HG03196 (cell line): Measurements from ENCODE around the gene CYP1B1.
"Not testable (repeated sequence)": the region's sequence is repeated elsewhere in the genome, so short reads cannot be mapped to it uniquely, and the experiment has no call there.

Source experiments
- ATAC-seq: cut with Tn5 transposase; IDR thresholded peaks from one replicate; pipeline ENCODE4 v1.9.1; 2021; ENCODE audit not compliant: unreplicated experiment

CYP1B1 gene

DNA sequence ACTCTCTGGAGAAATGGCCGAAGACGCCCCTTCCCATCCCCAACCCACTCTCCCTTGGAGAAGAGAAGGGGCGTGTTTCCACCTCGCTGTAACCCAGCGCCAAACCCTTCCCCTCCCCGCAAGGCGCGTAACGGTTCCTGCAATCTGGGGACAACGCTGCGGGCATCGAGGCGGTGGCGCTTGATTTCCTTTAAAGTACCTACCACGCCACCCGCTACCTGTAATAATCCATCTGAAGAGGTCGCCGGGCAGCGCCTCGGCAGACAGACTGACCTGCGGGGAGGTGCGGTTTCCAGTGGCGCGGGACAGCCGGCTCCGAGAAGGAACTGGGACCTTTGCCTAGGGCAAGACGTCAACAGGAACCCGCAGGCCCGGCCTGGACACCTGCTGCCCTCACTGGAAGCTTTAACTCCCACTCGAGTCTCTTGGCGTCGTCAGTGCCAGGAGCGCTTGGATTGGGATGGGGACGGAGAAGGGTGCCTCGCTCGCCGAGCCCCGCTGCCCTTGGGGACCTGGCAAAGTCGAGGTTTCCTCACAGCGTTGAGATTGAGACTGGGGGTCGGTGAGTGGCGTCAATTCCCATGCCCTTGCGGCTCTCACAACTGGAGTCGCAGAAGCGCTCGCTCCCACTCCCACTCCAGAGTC lies at the start of gene CYP1B1:
TSS of gene CYP1B1 (minus strand) at position 645 of the 645 bp plus-strand sequence. CDS start 763 bp downstream, outside the sequence.
- ATAC-seq: no peak

DNA sequence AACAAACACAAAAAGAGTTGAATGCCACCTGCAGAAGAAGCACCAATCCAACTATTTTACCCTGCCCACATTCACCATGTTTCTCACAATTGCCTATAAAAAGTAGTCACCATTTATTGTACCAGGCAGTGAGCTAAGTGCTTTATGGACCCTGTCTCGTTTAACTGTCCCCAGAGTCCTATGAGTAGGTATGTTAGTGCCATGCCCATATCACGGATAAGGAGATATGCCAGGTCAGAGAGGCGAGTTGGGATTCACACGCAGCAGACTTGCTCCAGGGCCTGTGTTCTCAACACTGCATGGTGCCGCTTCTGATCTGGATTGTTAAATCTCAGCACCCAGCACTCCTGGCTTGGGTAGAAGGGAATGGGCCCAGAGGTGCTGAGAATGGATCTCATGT lies 49.1 kb upstream of the CYP1B1 start:
- no peak for ATAC-seq

DNA sequence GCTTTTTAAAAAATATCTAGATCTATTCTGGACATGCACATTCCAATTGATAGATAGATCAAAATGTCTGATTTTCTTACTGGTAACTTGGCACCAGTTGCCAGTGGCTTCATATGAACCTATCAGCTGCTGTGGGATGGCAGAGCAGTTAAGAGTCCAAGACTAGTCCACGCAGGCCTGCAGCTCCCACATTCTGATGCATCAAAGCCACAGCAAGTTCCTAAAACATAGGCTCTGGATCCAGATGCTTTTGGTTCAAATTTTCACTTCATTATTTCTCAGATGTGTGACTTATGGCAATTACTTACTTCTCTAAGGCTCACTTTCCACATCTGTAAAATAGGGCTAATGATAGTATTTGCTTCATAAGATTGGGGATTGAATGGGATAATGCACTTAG lies 48.0 kb upstream of the CYP1B1 start:
- ATAC-seq: no peak

DNA sequence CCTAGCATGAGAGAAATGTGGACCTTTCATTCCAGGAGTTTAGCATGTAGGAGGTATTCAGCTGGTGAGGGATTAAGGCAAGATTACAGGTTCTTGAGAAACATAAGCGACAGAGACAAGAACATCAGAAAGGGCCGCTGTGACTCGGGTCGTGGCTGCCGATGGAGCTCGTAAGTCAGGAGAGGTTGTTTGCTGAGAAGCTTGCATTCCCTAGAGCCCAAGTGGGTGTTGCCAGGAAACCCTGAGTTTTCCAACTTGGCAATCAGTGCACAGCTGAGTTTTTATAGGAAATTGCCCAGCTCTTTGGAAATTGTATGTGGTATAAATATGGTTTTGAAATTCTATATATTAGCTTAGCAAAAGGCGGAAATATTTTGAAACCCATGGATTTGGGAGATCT lies 46.4 kb upstream of the CYP1B1 start:
- ATAC-seq: no peak

DNA sequence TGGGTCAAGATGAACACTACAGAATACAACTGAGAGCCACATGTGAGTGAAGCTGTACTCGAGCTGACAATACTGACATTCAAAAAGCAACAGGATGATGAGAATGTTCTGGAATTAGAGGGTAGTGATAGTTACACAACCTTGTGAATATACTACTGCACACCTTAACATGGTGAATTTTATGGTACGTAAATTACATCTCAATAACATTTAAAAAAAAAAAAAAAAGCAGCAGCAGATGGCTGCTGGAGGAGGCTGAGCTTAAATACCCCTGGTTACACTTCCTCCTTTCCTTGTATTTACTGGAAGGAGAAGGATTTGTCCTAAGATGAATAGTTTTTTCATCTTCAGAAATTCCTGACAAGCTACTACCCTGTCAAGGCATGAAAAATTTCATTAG lies 45.5 kb upstream of the CYP1B1 start:
- ATAC-seq: no peak

DNA sequence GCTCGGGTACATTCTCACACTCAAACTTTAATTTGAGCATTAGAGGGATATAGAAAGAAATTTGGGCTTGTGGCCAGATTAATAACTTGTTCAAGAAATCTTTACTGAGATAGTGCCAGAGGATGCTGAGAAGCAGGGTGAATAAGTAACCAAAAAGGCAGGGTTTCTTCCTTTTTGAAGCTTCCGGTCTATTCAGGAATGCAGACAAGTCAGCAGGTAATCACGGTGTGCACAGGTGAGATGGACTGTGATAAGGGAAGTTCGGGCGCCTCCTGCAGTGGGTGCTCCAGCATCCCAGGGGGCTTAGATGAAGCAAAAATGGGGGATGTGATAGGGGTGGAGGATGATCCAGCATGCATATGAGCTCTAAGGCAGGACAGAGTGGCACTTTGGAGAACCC lies 44.9 kb upstream of the CYP1B1 start:
- ATAC-seq: no peak

DNA sequence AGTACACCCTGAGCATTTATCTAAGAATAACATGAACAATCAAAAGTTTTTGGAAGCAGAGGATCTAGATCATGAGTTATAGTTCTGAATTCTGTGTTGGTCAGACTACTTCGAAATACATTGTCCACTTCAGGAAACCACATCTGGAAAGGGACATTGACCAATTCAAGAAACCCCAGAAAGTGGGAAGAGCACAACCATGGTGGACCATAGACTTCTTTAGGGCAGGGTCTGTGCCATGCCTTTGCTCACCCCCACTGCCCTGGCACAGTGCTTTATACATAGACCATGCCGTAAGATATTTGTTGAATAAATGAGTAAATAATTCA lies 44.3 kb upstream of the CYP1B1 start:
- ATAC-seq: no peak

GRCh38 chr2:38116762-38117161 lies 40.8 kb upstream of the CYP1B1 start:
- ATAC-seq: no peak

DNA sequence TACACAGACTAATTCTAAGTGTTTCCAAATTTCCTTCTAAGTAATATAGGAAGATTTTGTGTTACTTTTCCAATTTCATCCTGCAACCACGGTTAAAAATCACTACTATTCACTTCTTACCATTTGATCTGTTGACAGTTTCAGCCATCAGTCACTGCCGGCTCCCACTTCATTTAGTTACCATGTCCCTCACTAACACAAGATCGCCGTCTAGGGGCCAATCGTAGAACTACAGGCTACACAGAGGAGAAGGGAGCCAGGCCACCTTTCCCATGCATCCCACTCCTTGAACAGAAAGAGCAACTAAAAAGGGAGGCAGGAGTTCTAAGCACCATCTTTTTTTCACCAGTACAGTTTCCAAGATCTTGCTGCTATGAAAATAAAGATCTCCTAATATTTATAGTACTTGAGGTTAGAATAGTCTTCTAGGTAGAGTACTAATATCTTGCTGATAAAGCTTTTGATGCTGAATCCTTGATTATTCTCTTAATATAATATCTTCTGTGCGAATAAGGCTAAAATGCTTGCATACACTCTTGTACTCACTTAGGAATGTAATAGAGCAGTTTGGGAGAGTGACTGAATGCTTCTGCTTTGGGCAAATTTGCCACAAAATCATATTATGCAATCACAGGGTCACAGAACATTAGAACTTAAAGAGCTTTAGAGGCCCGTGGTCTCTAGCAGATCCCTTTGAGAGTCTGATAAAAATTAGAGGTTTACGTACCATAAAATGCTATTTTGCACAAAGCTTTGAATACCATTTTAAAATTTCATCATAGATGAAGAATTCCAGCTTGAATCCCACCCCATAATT lies 39.5 kb upstream of the CYP1B1 start:
- ATAC-seq: no peak

DNA sequence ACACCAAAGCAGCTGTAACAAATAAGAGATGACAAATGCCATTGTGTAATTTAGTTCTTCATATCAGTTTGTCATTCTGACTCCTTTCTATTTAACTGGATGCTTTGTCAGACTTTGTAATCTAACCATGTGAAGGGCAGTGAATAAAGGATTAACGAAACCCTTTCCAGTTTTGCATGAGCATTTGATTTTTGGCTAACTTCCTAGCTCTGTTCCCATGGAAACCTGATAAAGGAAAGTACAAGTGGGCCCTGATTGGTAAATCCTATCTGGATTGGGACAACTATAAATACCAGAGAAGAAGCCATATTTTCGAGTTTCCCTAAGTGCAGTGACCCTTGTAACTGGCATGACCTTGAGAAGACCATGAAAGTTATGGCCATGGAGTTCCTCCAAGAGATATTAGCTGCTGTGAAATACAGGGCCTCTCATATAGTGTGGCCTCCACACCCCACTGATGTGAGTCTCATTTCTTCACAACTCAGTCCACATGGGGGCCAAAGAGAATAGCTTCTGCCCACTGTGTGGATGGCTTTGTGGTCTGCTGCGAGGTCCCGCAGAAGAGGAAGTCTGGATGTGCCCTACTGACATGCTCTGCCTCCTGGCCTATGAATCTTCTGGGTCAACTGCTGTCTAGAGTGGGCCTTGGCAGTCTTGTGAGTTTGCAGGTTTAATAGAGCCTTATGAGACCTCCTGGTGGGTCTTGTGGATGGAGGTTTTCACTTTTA lies 38.2 kb upstream of the CYP1B1 start:
- no peak for ATAC-seq

GRCh38 chr2:38113051-38113450 lies 37.1 kb upstream of the CYP1B1 start:
- ATAC-seq: no peak

DNA sequence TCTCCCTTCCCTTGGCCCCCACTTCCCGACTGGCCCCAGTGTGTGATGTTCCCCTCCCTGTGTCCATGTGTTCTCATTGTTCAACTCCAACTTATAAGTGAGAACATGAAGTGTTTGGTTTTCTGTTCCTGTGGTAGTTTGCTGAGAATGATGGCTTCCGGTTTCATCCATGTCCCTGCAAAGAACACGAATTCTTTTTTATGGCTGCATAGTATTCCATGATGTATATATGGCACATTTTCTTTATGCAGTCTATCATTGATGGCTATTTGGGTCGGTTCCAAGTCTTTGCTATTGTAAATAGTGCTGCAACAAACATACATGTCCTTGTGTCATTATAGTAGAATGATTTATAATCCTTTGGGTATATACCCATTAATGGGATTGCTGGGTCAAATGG lies 35.4 kb upstream of the CYP1B1 start:
- ATAC-seq: not testable (repeated sequence)

GRCh38 chr2:38109732-38110181 lies 33.8 kb upstream of the CYP1B1 start:
- no peak for ATAC-seq

DNA sequence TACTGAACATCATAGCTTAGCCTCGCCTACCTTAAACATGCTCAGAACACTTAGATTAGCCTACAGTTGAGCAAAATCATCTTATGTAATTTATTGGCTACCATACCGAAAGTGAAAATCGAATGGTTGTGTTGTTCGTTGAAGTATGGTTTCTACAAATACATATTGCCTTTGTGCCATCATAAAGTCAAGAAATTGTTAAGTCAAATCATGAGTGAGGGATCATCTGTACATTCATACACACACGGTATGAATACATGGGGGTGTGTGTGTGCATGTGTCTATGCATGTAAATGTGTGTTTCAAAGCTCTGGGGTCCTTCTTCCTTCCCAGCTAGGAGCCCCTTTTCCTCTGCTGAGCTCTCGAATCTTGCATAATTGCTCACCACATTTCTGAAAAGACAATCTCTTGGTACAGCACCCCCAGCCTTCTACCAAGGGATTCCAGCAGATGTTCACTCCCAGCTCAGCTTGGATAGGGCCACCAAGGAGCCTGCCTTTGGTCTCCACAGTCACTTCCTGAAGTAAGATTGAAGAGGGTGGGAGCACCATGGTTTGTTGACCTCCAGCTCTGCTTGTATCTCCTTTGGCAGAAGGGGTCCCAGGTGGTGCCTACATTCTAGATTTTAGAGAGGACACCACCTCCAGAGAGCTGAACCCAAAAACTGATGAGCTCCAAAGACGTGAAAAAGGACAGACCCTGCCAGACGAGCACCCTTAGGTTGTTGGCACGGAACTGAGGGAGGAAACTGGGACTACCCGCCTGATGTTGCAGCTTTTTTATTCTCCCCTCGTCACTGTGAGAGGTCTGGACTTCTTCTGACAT lies 33.2 kb upstream of the CYP1B1 start:
- no peak for ATAC-seq

DNA sequence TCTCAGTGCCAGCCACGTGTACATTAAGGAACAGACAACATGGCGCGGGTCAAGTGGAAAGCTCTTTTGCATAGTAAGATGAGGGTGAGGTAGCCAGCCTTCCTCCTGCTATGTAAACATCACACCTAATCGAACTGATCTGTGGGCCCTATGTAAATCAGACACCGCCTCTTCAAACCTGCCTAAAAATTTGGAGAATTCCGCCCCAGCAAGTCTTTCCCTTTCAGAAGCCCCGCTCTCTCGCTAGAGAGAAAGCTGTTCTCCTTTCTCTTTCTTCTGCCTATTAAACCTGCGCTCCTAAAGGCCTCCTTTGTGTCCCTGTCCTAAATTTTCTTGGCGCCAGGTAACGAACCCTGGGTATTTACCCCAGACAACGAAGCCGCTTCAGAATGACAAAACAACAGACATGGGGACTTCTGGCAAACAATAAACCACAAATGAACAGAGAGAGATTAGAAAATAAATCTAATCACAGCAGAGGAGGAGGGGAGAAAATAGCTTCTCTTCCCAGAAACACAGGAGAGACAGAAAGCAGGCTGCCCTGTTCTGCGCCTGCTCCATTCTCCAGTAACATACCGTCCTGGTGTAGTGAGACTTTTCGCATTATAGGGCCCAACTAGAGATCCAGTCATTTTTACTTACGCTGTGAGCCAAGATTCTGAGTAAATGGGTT lies 31.9 kb upstream of the CYP1B1 start:
- no peak for ATAC-seq

GRCh38 chr2:38106405-38107094 lies 30.6 kb upstream of the CYP1B1 start:
- ATAC-seq: no peak

- no peak for ATAC-seq
Measured at GRCh38 chr2:38105922-38106321, 30.0 kb upstream of the CYP1B1 start.

DNA sequence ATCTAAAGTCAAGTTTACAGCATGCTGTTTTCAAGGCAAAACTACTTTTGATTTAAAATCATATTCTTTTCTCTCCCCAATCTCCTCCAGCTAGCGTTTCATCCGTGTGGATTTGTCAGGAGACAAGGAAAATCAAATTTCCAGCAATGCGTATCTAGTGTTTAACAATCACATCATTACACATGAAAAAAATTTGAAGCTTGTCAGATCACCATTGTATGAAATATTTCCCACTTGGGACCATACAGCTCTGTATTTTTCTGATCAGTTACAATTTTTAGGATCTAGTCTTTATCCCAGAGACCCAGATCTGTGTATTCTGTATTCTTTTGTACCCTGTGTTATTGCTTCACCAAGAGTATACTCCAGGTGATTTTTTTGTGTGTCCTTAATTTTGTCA lies 28.6 kb upstream of the CYP1B1 start:
- ATAC-seq: no peak

DNA sequence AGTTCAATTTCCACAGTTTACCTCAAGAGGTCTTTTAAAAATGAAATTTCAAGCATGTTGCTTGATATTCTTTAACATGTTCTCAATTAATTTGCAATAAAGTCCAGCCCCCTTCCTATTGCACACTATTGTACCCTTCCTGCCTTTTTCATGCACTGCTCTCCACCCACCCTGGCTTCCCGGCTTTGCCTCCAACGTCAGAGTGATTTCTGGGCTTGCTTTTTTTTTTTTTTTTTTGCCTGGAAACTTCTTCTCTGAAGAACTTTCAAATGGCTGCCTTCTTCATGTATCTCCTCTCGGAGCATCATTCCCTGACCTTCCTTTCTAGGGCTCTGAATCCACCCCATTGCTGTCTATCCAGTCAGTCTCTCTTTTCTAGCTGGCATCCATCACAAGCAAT lies 24.4 kb upstream of the CYP1B1 start:
- no peak for ATAC-seq
